Ammon's horn (tissue), 1 donor: ENCODE results near the gene AGAP3.

ENCODE experiments used
- DNase-seq: peaks from one replicate; pipeline ENCODE4 v3.0.0-alpha.2; 2016; ENCODE audit warnings: low spot score

Gene AGAP3

GRCh38 chr7:151135525-151135845 is 49.2 kb downstream of the AGAP3 start:
- DNase-seq, result no peak

GRCh38 chr7:151135866-151136843 is 49.9 kb downstream of the AGAP3 start:
- no peak for DNase-seq

GRCh38 chr7:151137076-151137675 is 50.9 kb downstream of the AGAP3 start:
- no peak for DNase-seq

- no peak for DNase-seq
These were observed 51.5 kb downstream of the AGAP3 start for GRCh38 chr7:151137791-151138152.

- no peak for DNase-seq
These were observed 52.0 kb downstream of the AGAP3 start for GRCh38 chr7:151138153-151138851.

GRCh38 chr7:151139071-151139790 is 53.0 kb downstream of the AGAP3 start:
- DNase-seq, result no peak

GRCh38 chr7:151139791-151140190 is 53.5 kb downstream of the AGAP3 start:
- no peak for DNase-seq

- no peak for DNase-seq
These were observed 54.6 kb downstream of the AGAP3 start for GRCh38 chr7:151140826-151141225.

- no peak for DNase-seq
These were observed 55.1 kb downstream of the AGAP3 start for GRCh38 chr7:151141311-151141854.

- no peak for DNase-seq
These were observed 55.8 kb downstream of the AGAP3 start for GRCh38 chr7:151141855-151142685.

GRCh38 chr7:151142686-151143040 is 56.4 kb downstream of the AGAP3 start:
- DNase-seq, result peak; percentile 87

GRCh38 chr7:151143261-151144015 is 57.2 kb downstream of the AGAP3 start:
- DNase-seq, result no peak

- DNase-seq, result no peak
These were observed 58.1 kb downstream of the AGAP3 start for GRCh38 chr7:151144387-151144786.

- peak; percentile 80 for DNase-seq
These were observed 60.5 kb downstream of the AGAP3 start for GRCh38 chr7:151146761-151147160.

- DNase-seq, result no peak
These were observed 62.3 kb downstream of the AGAP3 start for GRCh38 chr7:151148319-151149259.

GRCh38 chr7:151150388-151150787 is 64.1 kb downstream of the AGAP3 start:
- no peak for DNase-seq

GRCh38 chr7:151152643-151153513 is 66.6 kb downstream of the AGAP3 start:
- no peak for DNase-seq

GRCh38 chr7:151157645-151158329 is 71.5 kb downstream of the AGAP3 start:
- no peak for DNase-seq
